GM12865 (cell line): ENCODE data around the gene TMEM123.

Experiments used
- DNase-seq: peaks from one replicate; pipeline ENCODE4 v3.0.0; 2010; ENCODE audit warnings: low read depth
- H3K4me3 ChIP-seq: 2 replicates; pipeline ENCODE4 v1.5.1; 2011; ENCODE audit warnings: mild to moderate bottlenecking, low read depth, low read length, control low read depth
- TF ChIP-seq, protein P1 (sequence below): IDR thresholded peaks from 2 replicates; pipeline ENCODE4 v1.5.1; 2011; ENCODE audit warnings: low read length, control low read depth, low read depth, inconsistent platforms; ENCODE audit not compliant: insufficient read depth; ENCODE audit errors: missing control alignments

The TMEM123 gene

GRCh38 chr11:102467853-102468580, 15.5 kb upstream of the TMEM123 start:
- H3K4me3 ChIP-seq = no peak overlapping the region
- no peak for DNase-seq
- TF ChIP-seq, protein P1, sequence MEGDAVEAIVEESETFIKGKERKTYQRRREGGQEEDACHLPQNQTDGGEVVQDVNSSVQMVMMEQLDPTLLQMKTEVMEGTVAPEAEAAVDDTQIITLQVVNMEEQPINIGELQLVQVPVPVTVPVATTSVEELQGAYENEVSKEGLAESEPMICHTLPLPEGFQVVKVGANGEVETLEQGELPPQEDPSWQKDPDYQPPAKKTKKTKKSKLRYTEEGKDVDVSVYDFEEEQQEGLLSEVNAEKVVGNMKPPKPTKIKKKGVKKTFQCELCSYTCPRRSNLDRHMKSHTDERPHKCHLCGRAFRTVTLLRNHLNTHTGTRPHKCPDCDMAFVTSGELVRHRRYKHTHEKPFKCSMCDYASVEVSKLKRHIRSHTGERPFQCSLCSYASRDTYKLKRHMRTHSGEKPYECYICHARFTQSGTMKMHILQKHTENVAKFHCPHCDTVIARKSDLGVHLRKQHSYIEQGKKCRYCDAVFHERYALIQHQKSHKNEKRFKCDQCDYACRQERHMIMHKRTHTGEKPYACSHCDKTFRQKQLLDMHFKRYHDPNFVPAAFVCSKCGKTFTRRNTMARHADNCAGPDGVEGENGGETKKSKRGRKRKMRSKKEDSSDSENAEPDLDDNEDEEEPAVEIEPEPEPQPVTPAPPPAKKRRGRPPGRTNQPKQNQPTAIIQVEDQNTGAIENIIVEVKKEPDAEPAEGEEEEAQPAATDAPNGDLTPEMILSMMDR = no peak

- TF ChIP-seq, protein P1 = no peak
- DNase-seq = no peak
- H3K4me3 ChIP-seq = no peak overlapping the region
Observed at GRCh38 chr11:102467080-102467708, 14.6 kb upstream of the TMEM123 start.

DNA sequence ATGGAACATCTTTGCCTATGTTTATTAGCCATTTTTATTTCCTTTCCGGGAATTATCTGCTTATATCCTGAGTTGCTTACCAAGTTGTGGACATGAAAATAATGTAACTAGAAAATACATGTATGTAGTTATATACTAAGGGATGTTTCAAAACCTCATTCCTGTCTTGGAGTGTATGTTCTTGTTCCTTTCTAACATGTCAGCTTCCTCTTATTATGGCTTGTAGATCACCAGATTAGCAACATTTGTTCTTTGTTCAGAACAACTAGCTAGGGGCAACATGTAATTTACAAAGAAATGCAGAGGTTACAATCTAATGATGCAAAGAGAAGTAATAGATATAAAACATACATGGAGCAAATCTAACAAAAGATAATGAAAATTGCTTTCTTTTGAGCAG, 13.1 kb upstream of the TMEM123 start:
- TF ChIP-seq, protein P1 = no peak
- H3K4me3 ChIP-seq = no peak overlapping the region
- DNase-seq = no peak

DNA sequence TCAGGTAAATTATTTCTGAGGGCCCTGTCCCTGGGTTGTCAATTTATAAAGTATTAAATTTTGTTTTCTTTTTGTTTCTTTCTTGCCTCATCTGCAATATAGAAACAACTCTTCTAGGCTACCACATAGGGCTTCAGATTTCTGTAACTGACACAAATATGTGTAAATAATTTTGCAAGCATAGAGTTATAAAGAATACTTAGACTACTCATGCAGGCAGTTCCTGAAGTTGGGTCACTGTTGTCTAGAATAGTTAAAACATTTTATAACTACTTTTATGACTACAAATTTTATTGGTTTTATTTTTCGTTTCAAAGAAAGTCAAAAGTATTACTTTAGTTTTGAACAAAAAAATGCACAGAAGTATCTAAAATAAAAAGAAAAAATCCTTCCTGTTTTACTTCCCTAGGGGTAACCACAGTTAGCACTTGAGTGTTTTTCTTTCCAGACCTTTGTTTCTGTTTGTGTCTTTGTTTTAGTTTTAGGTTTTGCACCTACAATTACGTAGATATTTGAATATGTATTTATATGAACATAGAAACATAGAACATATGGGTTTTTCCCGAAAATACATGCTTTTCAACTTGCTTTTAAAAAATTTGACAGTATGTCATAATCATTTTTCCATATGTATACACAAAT, 12.4 kb upstream of the TMEM123 start:
- TF ChIP-seq, protein P1 = no peak
- no peak for DNase-seq
- H3K4me3 ChIP-seq = no peak overlapping the region

- TF ChIP-seq, protein P1 = no peak
- no peak for DNase-seq
- no peak overlapping the region for H3K4me3 ChIP-seq
Observed at GRCh38 chr11:102464037-102464436, 11.5 kb upstream of the TMEM123 start.

- TF ChIP-seq, protein P1 = no peak
- no peak overlapping the region for H3K4me3 ChIP-seq
- DNase-seq = no peak
Observed at GRCh38 chr11:102462610-102463009, 10.0 kb upstream of the TMEM123 start.
